ENCODE measurements around the gene MBOAT7.
A peak's percentile ranks its signal among the peaks of the same experiment; 100 is the strongest.

Gene MBOAT7

GRCh38 chr19:54159352-54160181 is 29.8 kb downstream of the MBOAT7 start, which contains the start of gene LENG1:
TSS of gene LENG1 (minus strand) at chr19:54159721. CDS start at chr19:54159695, 26 bp downstream.
- Histone ChIP-seq H3K9me3 (ENCODE audit: low read length) (peaks cover 8% of the 10 kb centered on the region), H2AFZ (ENCODE audit: low read depth, low read length) (peak within 1 kb of the TSS; percentile 44), H3K36me3 (ENCODE audit: insufficient read depth, low read length) (peaks cover 30% of the 10 kb centered on the region), H3K27me3 (ENCODE audit: insufficient read depth, low read length) (no peaks in the 10 kb centered on the region), H3K4me3 (ENCODE audit: low read length) (peak within 1 kb of the TSS; percentile 90), H3K4me1 (ENCODE audit: insufficient read depth, low read length) (peaks cover 18% of the 10 kb centered on the region)

- Histone ChIP-seq H3K9me3 (ENCODE audit: low read length) (peaks cover 4% of the 10 kb centered on the region), H2AFZ (ENCODE audit: low read depth, low read length) (peak overlapping the region; percentile 42), H3K4me3 (ENCODE audit: low read length) (peak overlapping the region; percentile 90), H3K36me3 (ENCODE audit: insufficient read depth, low read length) (peaks cover 37% of the 10 kb centered on the region), H3K27me3 (ENCODE audit: insufficient read depth, low read length) (no peaks in the 10 kb centered on the region), H3K4me1 (ENCODE audit: insufficient read depth, low read length) (peaks cover 18% of the 10 kb centered on the region)
Observed at GRCh38 chr19:54158812-54159351, 30.5 kb downstream of the MBOAT7 start.

DNA sequence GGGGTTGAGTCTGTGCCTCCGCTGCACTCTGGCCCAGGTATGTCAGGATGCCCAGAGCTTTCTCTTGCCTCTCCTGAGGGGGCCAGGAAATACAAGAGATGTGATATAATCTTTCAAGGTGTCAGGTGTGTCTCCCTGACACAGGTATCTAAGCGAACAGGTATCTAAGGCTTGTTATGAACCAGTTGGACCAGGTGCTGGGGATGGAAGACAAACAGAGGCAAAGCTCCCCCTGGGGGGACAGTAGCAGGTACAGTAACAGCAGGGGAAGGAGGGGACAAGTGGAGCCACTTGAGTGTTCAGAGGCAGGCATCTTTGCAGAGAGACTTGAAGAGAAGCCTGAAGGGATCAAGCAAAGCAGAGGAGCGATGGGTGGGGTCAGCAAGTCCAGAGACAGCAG is 32.4 kb downstream of the MBOAT7 start:
- Histone ChIP-seq H2AFZ (ENCODE audit: low read depth, low read length) (no peak overlapping the region), H3K36me3 (ENCODE audit: insufficient read depth, low read length) (peaks cover 55% of the 10 kb centered on the region), H3K4me3 (ENCODE audit: low read length) (no peak overlapping the region), H3K9me3 (ENCODE audit: low read length) (no peaks in the 10 kb centered on the region), H3K27me3 (ENCODE audit: insufficient read depth, low read length) (no peaks in the 10 kb centered on the region), H3K4me1 (ENCODE audit: insufficient read depth, low read length) (peaks cover 18% of the 10 kb centered on the region)

DNA sequence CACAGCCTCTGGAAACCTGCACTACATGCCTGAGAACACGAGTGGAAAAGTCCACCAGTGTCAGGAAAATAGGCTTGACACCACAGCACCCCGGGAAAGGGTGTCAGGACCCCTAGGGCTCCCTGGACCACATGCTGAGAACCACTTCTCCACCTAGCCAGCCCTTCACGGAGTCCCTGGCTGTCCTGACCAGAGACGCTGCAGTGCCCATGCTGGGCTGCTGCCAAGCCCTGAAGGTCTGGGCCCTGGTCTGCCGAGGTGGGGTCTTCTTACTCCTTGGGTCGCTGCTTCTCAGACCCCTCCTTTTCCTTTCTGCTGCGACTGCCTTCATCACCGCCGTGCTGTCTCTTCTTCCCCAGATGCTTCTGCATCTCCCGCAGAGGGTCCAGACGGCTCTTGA is 32.9 kb downstream of the MBOAT7 start:
- peaks cover 59% of the 10 kb centered on the region for H3K36me3 ChIP-seq (ENCODE audit: insufficient read depth, low read length)

GRCh38 chr19:54155694-54156093 is 33.7 kb downstream of the MBOAT7 start:
- Histone ChIP-seq H3K36me3 (ENCODE audit: insufficient read depth, low read length) (peaks cover 64% of the 10 kb centered on the region), H3K4me1 (ENCODE audit: insufficient read depth, low read length) (peaks cover 13% of the 10 kb centered on the region), H3K9me3 (ENCODE audit: low read length) (no peaks in the 10 kb centered on the region), H3K4me3 (ENCODE audit: low read length) (no peak overlapping the region), H2AFZ (ENCODE audit: low read depth, low read length) (no peak overlapping the region), H3K27me3 (ENCODE audit: insufficient read depth, low read length) (no peaks in the 10 kb centered on the region)

More for the DNA sequence above, 32.9 kb downstream of the MBOAT7 start:
- H3K4me3 ChIP-seq (ENCODE audit: low read length): no peak overlapping the region
- no peaks in the 10 kb centered on the region for H3K27me3 ChIP-seq (ENCODE audit: insufficient read depth, low read length)
- no peak overlapping the region for H2AFZ ChIP-seq (ENCODE audit: low read depth, low read length)
- no peaks in the 10 kb centered on the region for H3K9me3 ChIP-seq (ENCODE audit: low read length)
- H3K4me1 ChIP-seq (ENCODE audit: insufficient read depth, low read length): peaks cover 18% of the 10 kb centered on the region

- H3K4me3 ChIP-seq (ENCODE audit: low read length): no peak overlapping the region
- no peaks in the 10 kb centered on the region for H3K9me3 ChIP-seq (ENCODE audit: low read length)
- H3K27me3 ChIP-seq (ENCODE audit: insufficient read depth, low read length): no peaks in the 10 kb centered on the region
- H3K36me3 ChIP-seq (ENCODE audit: insufficient read depth, low read length): peaks cover 71% of the 10 kb centered on the region
- no peak overlapping the region for H2AFZ ChIP-seq (ENCODE audit: low read depth, low read length)
- H3K4me1 ChIP-seq (ENCODE audit: insufficient read depth, low read length): peaks cover 10% of the 10 kb centered on the region
Observed at GRCh38 chr19:54154603-54155345, 34.6 kb downstream of the MBOAT7 start.

DNA sequence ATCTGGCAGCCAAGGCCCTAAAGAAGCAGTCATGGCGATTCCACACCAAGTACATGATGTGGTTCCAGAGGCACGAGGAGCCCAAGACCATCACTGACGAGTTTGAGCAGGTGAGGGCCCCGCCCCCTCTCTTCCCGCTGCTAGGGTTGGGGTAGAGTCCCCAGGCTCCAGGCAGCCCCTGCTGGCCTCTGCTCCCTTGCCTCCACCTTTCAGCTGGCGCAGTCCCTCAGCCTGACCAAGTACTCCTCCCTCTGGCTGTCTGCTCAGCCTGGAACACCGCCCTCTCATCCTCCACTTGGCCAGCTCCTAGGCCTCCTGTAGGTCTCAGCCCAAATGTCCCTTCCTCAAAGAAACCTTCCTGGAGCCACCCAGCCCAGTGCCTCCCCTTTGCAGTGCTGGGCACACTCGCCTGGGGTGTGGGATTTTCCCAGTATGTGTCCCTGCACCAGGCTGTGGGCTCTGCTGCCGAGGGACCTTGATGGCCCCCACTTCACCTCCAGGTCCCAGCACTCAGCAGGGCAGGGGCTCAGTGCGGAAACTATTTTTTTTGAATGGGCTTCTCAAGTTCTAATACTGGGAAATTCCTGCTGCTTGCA is 35.6 kb downstream of the MBOAT7 start:
- H3K9me3 ChIP-seq (ENCODE audit: low read length): no peaks in the 10 kb centered on the region
- H3K4me3 ChIP-seq (ENCODE audit: low read length): no peak overlapping the region
- H2AFZ ChIP-seq (ENCODE audit: low read depth, low read length): no peak overlapping the region
- H3K4me1 ChIP-seq (ENCODE audit: insufficient read depth, low read length): peaks cover 6% of the 10 kb centered on the region
- H3K27me3 ChIP-seq (ENCODE audit: insufficient read depth, low read length): no peaks in the 10 kb centered on the region
- H3K36me3 ChIP-seq (ENCODE audit: insufficient read depth, low read length): peaks cover 80% of the 10 kb centered on the region

DNA sequence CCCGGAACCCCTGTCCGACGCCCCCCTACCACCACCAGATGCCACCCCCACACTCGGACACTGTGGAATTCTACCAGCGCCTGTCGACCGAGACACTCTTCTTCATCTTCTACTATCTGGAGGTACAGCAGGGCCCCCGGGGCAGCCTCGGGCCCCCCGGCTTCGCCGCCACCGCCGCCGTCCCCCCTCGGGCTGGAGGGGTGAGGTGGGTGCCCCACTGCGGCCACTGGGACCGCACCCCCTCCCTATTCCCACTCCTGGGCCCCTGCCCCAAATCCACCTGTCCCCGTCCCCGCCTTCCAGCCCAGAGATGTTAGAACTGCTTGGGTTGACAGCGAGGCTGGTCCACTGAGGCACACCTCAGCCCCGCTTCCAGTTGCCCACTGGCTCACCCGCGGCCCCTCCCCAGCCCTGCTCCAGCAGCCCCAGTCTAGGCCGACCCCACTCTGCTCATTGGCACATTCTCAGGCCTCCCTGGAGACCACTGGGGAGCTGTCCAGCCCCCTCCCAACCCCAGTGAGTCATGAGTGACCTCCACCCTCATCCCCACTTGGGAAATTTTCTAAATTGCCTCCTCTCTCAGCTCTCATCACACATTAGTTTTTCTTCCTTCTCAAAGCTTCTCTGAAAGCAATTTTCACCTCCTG is 36.4 kb downstream of the MBOAT7 start:
- Histone ChIP-seq H3K27me3 (ENCODE audit: insufficient read depth, low read length) (no peaks in the 10 kb centered on the region), H3K4me1 (ENCODE audit: insufficient read depth, low read length) (no peaks in the 10 kb centered on the region), H3K9me3 (ENCODE audit: low read length) (no peaks in the 10 kb centered on the region), H3K4me3 (ENCODE audit: low read length) (no peak overlapping the region), H2AFZ (ENCODE audit: low read depth, low read length) (no peak overlapping the region), H3K36me3 (ENCODE audit: insufficient read depth, low read length) (peaks cover 82% of the 10 kb centered on the region)

GRCh38 chr19:54152267-54152666 is 37.1 kb downstream of the MBOAT7 start:
- Histone ChIP-seq H3K36me3 (ENCODE audit: insufficient read depth, low read length) (peaks cover 85% of the 10 kb centered on the region), H3K9me3 (ENCODE audit: low read length) (no peaks in the 10 kb centered on the region), H3K27me3 (ENCODE audit: insufficient read depth, low read length) (no peaks in the 10 kb centered on the region), H3K4me1 (ENCODE audit: insufficient read depth, low read length) (no peaks in the 10 kb centered on the region), H2AFZ (ENCODE audit: low read depth, low read length) (no peak overlapping the region), H3K4me3 (ENCODE audit: low read length) (no peak overlapping the region)

DNA sequence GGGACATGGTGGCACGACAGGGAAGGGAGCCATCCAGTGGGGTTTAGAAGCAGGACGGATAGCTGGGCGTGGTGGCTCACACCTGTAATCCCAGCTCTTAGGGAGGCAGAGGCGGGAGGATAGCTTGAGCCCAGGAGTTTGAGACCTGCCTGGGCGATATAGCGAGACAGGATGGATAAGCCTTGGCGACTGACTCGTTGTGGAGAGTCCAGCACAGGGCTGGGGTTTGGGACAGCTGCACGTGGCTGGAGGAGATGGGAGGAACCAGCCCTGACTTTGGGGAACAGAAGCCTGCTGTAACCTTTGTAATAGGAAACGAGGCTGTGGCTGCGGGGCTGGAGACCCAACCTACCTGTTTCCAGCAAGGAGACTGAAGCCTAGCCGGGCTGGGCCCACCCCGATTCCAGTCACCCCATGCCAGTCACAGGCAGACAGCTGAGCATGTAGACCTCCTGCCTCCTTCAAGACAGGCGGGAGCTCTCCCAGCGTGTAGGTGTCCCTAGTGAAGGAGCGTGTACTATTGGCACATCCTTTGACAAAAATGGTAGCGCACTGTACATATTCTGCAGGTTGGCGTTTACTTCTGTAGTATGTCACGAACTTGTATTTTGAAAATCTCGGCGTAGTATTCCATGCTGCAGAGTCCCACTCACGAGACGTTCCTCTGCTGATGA is 37.9 kb downstream of the MBOAT7 start:
- Histone ChIP-seq H3K4me3 (ENCODE audit: low read length) (no peak overlapping the region), H2AFZ (ENCODE audit: low read depth, low read length) (no peak overlapping the region), H3K9me3 (ENCODE audit: low read length) (no peaks in the 10 kb centered on the region), H3K4me1 (ENCODE audit: insufficient read depth, low read length) (no peaks in the 10 kb centered on the region), H3K36me3 (ENCODE audit: insufficient read depth, low read length) (peaks cover 87% of the 10 kb centered on the region), H3K27me3 (ENCODE audit: insufficient read depth, low read length) (no peaks in the 10 kb centered on the region)

DNA sequence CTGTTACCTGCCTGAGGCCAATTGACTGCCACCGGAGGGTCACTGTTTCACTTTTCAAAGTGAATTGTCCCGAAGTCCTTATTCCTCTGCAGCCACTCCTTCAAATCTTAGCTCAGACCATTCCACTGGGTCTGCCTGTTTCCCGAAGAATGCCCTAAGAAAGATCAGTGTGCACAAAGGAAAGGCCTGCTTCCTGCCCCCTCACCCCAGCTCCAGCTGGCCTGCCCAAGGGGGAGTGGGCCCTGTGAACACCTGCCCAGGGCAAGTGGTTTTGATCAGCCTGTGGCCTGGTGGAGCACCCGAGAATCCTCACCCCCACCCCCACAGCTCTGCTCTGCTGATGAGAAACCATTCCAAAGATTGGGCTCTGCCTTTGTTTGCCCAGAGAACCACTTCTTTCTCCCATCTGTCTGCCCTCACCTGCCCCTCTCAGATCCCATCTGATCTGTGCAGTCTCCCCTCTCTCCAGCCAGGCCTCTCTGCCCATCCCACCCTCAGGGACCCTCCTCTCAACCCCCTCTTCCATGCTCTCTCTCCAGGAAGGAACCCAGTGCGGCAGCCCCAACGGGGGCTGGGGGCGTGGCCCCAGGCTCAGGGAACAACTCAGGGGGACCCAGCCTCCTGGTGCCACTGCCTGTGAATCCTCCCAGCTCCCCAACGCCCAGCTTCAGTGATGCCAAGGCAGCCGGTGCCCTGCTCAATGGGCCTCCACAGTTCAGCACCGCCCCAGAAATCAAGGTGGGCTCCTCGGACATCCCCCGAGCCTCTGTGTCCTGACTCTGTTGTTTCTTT is 40.2 kb downstream of the MBOAT7 start:
- Histone ChIP-seq H3K4me1 (ENCODE audit: insufficient read depth, low read length) (no peaks in the 10 kb centered on the region), H3K4me3 (ENCODE audit: low read length) (no peak overlapping the region), H3K36me3 (ENCODE audit: insufficient read depth, low read length) (peaks cover 90% of the 10 kb centered on the region), H3K9me3 (ENCODE audit: low read length) (no peaks in the 10 kb centered on the region), H2AFZ (ENCODE audit: low read depth, low read length) (no peak overlapping the region), H3K27me3 (ENCODE audit: insufficient read depth, low read length) (no peaks in the 10 kb centered on the region)

- Histone ChIP-seq H3K36me3 (ENCODE audit: insufficient read depth, low read length) (peaks cover 89% of the 10 kb centered on the region), H3K4me1 (ENCODE audit: insufficient read depth, low read length) (no peaks in the 10 kb centered on the region), H2AFZ (ENCODE audit: low read depth, low read length) (no peak overlapping the region), H3K27me3 (ENCODE audit: insufficient read depth, low read length) (no peaks in the 10 kb centered on the region), H3K4me3 (ENCODE audit: low read length) (no peak overlapping the region), H3K9me3 (ENCODE audit: low read length) (no peaks in the 10 kb centered on the region)
Observed at GRCh38 chr19:54148158-54148557, 41.2 kb downstream of the MBOAT7 start.

Measured in neuron (in vitro differentiated cells).